Hippocampal formation (tissue), 2 donors: ENCODE results near the gene IFRD1.

Experiments
- DNase-seq, 2 donors: peaks; one replicate each; lab custom pipeline; 2025; lab: John Stamatoyannopoulos, UW

IFRD1 gene

GRCh38 chr7:112449902-112450806 is at the start of gene IFRD1:
IFRD1 (plus strand) TSS chr7:112450460; CDS start chr7:112450689, 229 bp downstream.
- DNase-seq, result peak; percentile 99 to 100

GRCh38 chr7:112404321-112404720 is 45.9 kb upstream of the IFRD1 start:
- DNase-seq, result no peak

GRCh38 chr7:112405286-112405685 is 45.0 kb upstream of the IFRD1 start:
- DNase-seq, result no peak

GRCh38 chr7:112407261-112407660 is 43.0 kb upstream of the IFRD1 start:
- no peak for DNase-seq

- DNase-seq, result no peak
Observed at GRCh38 chr7:112410092-112410491, 40.2 kb upstream of the IFRD1 start.

- DNase-seq, result peak in 1 of 2 donors; percentile 60
Observed at GRCh38 chr7:112411186-112411795, 39.0 kb upstream of the IFRD1 start.

GRCh38 chr7:112414855-112415490 is 35.3 kb upstream of the IFRD1 start:
- DNase-seq, result peak in 1 of 2 donors; percentile 43

GRCh38 chr7:112416127-112416526 is 34.1 kb upstream of the IFRD1 start:
- DNase-seq, result no peak

GRCh38 chr7:112419543-112420130 is 30.6 kb upstream of the IFRD1 start:
- no peak for DNase-seq

- no peak for DNase-seq
Observed at GRCh38 chr7:112420236-112420861, 29.9 kb upstream of the IFRD1 start.

GRCh38 chr7:112421666-112422486 is 28.4 kb upstream of the IFRD1 start:
- no peak for DNase-seq

GRCh38 chr7:112422842-112423496 is 27.3 kb upstream of the IFRD1 start:
- DNase-seq, result peak in 1 of 2 donors; percentile 17

- DNase-seq, result no peak
Observed at GRCh38 chr7:112423987-112424386, 26.3 kb upstream of the IFRD1 start.

- DNase-seq, result no peak
Observed at GRCh38 chr7:112427984-112428383, 22.3 kb upstream of the IFRD1 start.

GRCh38 chr7:112428715-112429114 is 21.5 kb upstream of the IFRD1 start:
- DNase-seq, result no peak

- DNase-seq, result no peak
Observed at GRCh38 chr7:112430649-112431048, 19.6 kb upstream of the IFRD1 start.

- no peak for DNase-seq
Observed at GRCh38 chr7:112431803-112432202, 18.5 kb upstream of the IFRD1 start.

GRCh38 chr7:112433289-112433688 is 17.0 kb upstream of the IFRD1 start:
- DNase-seq, result no peak

GRCh38 chr7:112437072-112437471 is 13.2 kb upstream of the IFRD1 start:
- DNase-seq, result no peak

- DNase-seq, result no peak
Observed at GRCh38 chr7:112439476-112439875, 10.8 kb upstream of the IFRD1 start.
